NCI-H2029 (cell line): ENCODE results near the gene ENTREP1.
A peak's percentile ranks its signal among the peaks of the same experiment; 100 is the strongest.
"Not testable (repeated sequence)": the region's sequence is repeated elsewhere in the genome, so short reads cannot be mapped to it uniquely, and the experiment has no call there.

Source experiments
- DNase-seq: peaks from one replicate; lab custom pipeline; 2025; lab: John Stamatoyannopoulos, UW

The ENTREP1 gene

GRCh38 chr9:69371001-69371400 is 46.0 kb downstream of the ENTREP1 start:
- DNase-seq = no peak

- DNase-seq = no peak
Observed at GRCh38 chr9:69376651-69377050, 51.6 kb downstream of the ENTREP1 start.

GRCh38 chr9:69377291-69377690 is 52.3 kb downstream of the ENTREP1 start:
- no peak for DNase-seq

GRCh38 chr9:69377981-69378380 is 53.0 kb downstream of the ENTREP1 start:
- no peak for DNase-seq

- no peak for DNase-seq
Observed at GRCh38 chr9:69379270-69379982, 54.4 kb downstream of the ENTREP1 start.

- peak; percentile 58 for DNase-seq
Observed at GRCh38 chr9:69380301-69380700, 55.3 kb downstream of the ENTREP1 start.

- no peak for DNase-seq
Observed at GRCh38 chr9:69380811-69381210, 55.8 kb downstream of the ENTREP1 start.

- DNase-seq = no peak
Observed at GRCh38 chr9:69382135-69382534, 57.1 kb downstream of the ENTREP1 start.

- DNase-seq = peak; percentile 54
Observed at GRCh38 chr9:69385581-69386033, 60.6 kb downstream of the ENTREP1 start.

- no peak for DNase-seq
Observed at GRCh38 chr9:69386651-69387050, 61.6 kb downstream of the ENTREP1 start.

- no peak for DNase-seq
Observed at GRCh38 chr9:69388596-69388995, 63.6 kb downstream of the ENTREP1 start.

GRCh38 chr9:69389437-69389995 is 64.5 kb downstream of the ENTREP1 start:
- DNase-seq = peak; percentile 58

- no peak for DNase-seq
Observed at GRCh38 chr9:69391487-69391886, 66.5 kb downstream of the ENTREP1 start.

GRCh38 chr9:69391946-69392345 is 66.9 kb downstream of the ENTREP1 start:
- no peak for DNase-seq

GRCh38 chr9:69392826-69393225 is 67.8 kb downstream of the ENTREP1 start:
- no peak for DNase-seq

- no peak for DNase-seq
Observed at GRCh38 chr9:69393425-69393824, 68.4 kb downstream of the ENTREP1 start.

- no peak for DNase-seq
Observed at GRCh38 chr9:69395718-69396117, 70.7 kb downstream of the ENTREP1 start.

- no peak for DNase-seq
Observed at GRCh38 chr9:69396759-69397158, 71.7 kb downstream of the ENTREP1 start.

GRCh38 chr9:69397384-69398214 is 72.6 kb downstream of the ENTREP1 start:
- DNase-seq = no peak

- DNase-seq = no peak
Observed at GRCh38 chr9:69400470-69400869, 75.5 kb downstream of the ENTREP1 start.

GRCh38 chr9:69409936-69410335 is 84.9 kb downstream of the ENTREP1 start:
- not testable (repeated sequence) for DNase-seq

GRCh38 chr9:69411246-69411645 is 86.2 kb downstream of the ENTREP1 start:
- DNase-seq = no peak
